NCI-H2081 treated with DMSO at 0.1 percent for 48 hours (cell line): ENCODE measurements around the gene CCDC88B.

Experiments
- DNase-seq: peaks from one replicate; lab custom pipeline; 2025; lab: John Stamatoyannopoulos, UW

CCDC88B gene, protein sequence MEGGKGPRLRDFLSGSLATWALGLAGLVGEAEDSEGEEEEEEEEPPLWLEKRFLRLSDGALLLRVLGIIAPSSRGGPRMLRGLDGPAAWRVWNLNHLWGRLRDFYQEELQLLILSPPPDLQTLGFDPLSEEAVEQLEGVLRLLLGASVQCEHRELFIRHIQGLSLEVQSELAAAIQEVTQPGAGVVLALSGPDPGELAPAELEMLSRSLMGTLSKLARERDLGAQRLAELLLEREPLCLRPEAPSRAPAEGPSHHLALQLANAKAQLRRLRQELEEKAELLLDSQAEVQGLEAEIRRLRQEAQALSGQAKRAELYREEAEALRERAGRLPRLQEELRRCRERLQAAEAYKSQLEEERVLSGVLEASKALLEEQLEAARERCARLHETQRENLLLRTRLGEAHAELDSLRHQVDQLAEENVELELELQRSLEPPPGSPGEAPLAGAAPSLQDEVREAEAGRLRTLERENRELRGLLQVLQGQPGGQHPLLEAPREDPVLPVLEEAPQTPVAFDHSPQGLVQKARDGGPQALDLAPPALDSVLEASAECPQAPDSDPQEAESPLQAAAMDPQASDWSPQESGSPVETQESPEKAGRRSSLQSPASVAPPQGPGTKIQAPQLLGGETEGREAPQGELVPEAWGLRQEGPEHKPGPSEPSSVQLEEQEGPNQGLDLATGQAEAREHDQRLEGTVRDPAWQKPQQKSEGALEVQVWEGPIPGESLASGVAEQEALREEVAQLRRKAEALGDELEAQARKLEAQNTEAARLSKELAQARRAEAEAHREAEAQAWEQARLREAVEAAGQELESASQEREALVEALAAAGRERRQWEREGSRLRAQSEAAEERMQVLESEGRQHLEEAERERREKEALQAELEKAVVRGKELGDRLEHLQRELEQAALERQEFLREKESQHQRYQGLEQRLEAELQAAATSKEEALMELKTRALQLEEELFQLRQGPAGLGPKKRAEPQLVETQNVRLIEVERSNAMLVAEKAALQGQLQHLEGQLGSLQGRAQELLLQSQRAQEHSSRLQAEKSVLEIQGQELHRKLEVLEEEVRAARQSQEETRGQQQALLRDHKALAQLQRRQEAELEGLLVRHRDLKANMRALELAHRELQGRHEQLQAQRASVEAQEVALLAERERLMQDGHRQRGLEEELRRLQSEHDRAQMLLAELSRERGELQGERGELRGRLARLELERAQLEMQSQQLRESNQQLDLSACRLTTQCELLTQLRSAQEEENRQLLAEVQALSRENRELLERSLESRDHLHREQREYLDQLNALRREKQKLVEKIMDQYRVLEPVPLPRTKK (N-terminal part only)

DNA sequence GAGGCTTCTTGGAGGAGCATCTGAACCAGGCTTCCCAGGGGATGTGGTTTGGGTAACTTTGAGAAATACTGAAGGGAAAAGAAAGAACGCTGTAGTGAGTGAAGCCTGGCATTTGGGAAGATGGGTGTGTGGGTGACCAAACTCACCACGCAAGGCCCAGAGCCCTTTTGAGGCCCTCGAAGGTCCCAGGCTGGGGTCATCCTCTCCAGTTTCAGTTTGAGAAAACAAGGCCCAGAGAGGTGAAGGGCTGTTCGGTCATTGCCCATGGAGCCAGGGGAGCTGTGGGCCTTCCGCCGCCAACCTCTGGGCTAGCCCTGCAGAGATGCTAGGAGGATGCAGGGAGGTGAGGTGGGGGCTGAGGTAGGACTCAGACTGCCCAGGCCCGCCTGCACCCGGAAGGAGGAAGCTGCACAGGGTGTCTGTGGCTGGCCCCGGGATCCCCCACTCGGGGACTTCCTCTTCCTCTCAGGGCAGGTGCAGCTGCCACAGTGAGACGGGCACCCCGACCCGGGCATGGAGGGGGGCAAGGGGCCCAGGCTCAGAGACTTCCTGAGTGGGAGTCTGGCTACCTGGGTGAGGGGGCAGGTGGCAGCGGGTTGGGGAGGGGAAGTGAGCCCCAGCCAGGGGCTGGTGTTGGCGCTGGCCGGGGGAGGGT, at the start of gene CCDC88B:
TSS of gene CCDC88B (plus strand) at position 451 of the 655 bp plus-strand sequence. CDS start at position 514, 63 bp downstream.
- no peak for DNase-seq

DNA sequence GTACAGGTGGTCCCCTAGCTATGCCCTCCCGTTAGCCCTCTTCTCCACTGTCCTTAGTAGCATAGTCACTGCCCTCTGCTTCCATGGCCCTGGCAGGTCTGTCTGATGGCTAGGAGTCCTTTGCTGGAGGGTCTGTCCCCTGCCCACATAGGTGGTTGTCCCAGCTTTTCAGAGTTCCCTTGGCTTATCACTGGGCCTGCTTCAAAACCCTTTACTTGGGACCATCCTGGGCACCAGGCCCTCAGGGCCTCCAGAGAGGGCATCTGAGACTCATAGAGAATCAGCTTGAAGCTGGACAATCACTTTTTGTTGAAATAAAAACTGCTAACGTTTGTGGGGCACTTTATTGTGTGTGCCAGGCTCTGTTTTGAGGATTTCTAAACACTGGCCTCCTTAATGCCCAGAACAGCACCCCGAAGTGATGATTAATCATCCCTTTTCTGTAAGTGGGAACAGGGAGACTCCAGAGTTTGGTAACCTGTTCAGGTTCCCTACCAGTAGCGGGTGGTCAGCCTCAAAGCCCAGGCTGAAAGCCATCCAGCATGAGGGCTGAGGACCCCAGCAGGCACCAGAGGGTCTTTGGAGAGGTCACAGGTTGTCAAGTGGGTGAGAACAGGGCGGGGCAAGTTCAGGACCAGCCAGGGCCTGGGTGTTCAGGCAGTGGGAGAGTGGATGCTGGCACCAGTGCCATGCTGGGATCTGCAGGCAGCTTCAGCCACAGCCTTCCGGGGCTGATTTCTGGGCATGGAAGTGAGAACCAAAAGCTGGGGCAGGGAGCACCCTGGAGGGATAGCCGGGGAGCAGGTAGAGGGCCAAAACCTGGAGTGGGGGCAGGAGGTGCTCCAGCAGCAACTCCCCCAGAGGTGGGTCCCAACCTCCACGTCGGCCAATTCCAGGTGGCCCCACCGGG, 49.4 kb upstream of the CCDC88B start:
- DNase-seq = no peak

DNA sequence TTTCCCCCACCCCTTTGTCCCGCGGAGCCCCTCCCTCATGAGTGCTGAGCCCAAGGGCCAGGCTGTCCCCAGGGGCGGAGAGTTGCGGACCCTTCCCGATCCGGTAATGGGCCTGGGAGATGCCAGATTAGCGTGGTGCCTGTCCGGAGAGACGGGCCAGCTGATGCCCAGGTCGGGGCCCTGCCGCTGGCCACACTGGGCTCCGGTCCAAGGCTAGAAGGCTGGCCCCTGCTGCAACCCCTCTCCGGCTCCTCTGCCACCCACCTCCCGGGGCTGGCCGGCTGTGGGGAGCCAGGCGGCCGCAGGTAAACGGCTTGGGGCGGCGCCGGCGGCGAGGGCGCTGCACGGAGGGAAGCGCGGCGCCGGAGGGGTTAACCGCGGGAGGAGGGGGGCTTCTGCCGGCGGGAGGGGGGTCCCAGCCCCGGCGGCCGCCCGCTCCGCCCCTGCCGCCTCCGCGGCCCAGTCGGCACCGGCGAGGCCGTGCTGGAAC, 48.7 kb upstream of the CCDC88B start, which contains the start of gene KCNK4:
TSS of gene KCNK4 (plus strand) at position 41 of the 490 bp plus-strand sequence. CDS start 1,717 bp downstream, outside the sequence.
- no peak for DNase-seq

DNA sequence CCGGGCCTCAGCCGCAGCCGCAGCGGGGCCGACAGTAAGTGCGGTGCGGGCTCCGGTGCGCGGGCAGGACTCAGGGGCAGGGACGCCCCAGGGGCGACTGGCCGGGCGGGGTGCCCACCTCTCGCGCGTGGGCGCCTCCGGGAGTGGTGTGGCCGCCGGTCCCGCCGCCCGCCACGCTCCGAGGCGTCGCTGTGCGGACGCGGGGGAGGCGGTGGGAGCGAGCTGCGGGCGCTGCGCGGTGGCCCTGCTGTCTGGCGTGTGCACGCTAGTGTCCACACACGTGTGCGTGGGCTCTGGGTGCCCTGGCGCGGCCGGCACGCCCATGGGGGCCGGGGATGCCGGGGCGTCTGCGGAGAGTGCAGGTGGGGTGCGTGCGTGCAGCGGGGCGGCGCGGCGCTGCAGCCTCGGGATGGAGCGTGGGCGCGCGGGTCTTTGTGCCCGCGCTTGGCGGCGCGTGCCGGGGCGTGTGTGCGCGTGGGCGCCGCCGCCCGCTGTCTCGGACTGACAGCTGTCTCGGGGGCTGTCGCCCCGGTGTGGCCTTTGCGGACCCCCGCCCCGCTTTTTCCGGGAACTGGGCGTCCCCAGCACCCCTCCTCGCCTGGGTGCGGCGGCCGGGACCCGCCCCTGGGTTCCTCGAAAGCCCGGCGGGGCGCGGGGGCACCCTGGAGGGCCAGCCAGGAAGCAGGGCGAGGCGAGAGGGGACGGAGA, 48.1 kb upstream of the CCDC88B start:
- no peak for DNase-seq

DNA sequence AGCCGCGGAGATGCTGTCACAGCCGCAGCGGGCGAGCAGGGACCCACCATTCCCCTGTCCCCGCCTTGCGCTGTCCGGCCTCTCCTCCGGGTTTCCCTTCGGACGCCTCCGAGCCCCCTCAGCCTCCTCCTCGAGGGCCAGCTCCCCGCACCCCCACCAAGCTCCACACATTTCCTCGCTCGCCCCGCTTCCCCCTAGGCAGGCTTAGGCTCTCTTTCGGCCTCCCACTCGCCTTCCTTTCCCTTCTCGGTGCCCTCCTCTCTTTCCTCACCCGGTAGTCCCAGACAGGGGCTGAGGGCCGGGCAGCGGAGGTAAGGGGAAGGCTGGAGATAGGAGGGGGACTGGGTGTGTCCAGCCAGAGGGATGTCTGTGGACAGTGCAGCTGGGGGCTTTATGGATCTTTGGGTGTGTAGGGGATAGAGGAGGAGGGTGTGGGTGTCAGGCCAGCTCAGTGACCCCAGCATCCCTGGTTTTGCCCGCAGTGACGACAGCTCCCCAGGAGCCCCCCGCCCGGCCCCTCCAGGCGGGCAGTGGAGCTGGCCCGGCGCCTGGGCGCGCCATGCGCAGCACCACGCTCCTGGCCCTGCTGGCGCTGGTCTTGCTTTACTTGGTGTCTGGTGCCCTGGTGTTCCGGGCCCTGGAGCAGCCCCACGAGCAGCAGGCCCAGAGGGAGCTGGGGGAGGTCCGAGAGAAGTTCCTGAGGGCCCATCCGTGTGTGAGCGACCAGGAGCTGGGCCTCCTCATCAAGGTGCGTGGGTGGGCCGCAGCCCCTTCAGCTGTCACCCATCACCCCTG, 47.3 kb upstream of the CCDC88B start:
- no peak for DNase-seq

DNA sequence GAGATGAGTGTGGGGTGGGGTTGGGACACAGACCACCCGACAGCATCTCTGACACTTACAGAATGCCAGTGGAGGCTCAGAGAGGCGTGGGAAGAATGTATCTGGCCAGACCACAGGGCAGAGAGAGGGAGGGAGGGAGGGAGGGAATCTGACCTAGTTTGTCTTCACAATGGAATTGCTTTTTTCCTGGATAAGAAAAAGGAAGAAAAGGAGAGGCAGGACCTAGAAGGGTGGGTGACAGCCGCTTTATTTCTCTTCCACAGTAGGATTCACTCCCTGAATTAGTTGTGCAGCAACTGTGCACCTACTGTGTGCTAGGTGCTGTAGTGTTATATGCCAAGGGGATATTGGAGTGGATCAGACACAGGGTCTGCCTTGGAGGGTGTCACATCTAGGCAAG, 45.2 kb upstream of the CCDC88B start:
- no peak for DNase-seq

DNA sequence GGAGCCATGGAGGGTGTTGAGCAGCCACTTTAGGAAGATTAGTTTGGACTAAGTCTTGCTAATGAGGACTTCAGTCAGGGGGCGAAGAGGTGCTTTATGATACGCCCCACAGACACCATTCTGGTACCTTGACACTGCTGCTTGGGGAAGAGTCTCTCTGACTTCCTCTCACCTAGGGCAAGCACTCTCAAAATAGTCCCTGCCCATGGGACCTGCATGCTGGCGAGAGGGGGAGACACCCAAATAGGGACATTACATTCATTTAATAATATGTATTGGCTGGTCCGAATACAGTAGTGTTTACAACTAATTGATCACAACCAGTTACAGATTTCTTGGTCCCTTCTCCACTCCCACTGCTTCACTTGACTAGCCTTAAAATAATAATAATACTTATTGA, 44.2 kb upstream of the CCDC88B start:
- DNase-seq = no peak

DNA sequence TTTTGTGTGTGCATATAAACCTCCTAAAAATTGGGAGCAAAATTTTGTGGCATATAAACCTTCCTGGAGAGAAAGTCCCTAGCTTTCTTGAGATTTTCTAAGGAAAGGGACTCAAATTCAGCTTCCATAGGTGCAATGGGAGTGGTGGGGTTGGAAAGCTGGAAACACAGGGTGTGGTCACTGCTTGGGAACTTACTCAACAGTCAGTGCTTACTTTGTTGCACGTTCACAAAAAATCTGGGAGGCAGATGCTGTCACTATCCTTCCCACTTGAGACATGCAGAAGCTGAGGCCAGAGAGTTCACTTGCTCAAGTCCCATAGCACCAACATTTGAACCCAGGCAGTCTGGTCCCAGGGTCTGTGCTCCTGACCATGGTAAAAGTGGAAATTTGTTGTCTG, 43.8 kb upstream of the CCDC88B start:
- DNase-seq = no peak

DNA sequence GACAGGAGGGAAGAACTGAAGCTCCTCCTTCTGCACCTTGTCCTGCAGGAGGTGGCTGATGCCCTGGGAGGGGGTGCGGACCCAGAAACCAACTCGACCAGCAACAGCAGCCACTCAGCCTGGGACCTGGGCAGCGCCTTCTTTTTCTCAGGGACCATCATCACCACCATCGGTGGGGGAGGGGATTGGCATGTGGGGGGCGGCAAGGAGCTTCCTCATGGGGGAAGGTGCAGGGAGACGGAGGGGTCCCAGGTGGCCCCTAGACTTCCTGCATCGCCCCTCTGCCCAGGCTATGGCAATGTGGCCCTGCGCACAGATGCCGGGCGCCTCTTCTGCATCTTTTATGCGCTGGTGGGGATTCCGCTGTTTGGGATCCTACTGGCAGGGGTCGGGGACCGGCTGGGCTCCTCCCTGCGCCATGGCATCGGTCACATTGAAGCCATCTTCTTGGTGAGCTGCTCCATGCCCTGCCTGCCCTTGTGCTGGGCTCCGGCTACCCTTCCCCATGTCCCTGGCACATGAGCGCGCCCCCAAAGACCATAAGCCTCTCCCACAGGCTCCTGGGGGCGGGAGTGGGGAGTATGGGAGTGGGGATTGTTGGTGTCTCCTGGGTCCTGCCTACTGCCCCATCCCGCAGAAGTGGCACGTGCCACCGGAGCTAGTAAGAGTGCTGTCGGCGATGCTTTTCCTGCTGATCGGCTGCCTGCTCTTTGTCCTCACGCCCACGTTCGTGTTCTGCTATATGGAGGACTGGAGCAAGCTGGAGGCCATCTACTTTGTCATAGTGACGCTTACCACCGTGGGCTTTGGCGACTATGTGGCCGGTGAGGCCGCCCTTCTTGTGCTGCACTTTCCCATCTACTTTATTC, 42.9 kb upstream of the CCDC88B start:
- no peak for DNase-seq

DNA sequence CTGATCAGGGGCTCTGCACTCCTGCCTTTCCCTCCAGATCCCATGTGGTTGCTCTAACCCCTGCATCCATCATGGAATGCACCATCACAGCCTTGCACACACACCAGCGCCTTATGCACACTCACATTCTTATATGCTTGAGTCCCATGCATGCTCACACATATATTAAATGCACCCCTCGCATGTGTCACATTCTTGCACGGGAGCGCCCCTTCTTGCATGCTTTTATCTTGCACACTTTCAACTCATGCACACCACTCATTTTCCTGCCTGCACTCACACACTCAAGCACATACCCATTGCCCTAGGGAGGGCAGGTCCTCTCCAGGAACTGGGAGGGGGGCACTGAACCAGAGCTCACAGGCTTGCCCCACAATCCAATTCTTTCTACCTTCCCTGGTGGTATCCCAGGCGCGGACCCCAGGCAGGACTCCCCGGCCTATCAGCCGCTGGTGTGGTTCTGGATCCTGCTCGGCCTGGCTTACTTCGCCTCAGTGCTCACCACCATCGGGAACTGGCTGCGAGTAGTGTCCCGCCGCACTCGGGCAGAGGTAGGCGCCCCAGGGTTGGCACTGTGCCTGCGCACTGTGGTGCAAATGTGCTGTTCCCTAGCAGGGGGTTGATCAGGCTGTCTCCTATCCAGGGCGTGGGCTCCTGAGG, 42.2 kb upstream of the CCDC88B start:
- DNase-seq = no peak

DNA sequence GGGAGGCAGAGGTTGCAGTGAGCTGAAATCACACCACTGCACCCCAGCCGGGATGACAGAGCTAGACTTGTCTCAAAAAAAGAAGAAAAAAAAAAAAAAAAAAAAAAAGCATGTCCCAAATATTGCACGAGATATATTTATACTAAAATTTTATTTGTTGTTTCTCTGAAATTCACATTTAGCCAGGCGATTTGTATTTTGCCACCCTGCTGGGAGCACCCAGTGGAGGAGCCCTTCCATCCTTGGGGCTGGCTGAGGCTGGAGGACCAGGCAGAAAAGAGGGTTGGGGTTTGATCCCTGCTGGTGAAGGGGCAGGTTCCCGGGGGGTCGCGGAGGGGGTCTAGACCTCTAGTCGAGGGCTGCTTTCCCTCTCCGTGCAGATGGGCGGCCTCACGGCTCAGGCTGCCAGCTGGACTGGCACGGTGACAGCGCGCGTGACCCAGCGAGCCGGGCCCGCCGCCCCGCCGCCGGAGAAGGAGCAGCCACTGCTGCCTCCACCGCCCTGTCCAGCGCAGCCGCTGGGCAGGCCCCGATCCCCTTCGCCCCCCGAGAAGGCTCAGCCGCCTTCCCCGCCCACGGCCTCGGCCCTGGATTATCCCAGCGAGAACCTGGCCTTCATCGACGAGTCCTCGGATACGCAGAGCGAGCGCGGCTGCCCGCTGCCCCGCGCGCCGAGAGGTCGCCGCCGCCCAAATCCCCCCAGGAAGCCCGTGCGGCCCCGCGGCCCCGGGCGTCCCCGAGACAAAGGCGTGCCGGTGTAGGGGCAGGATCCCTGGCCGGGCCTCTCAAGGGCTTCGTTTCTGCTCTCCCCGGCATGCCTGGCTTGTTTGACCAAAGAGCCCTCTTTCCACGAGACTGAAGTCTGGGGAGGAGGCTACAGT, 40.8 kb upstream of the CCDC88B start:
- DNase-seq = no peak

DNA sequence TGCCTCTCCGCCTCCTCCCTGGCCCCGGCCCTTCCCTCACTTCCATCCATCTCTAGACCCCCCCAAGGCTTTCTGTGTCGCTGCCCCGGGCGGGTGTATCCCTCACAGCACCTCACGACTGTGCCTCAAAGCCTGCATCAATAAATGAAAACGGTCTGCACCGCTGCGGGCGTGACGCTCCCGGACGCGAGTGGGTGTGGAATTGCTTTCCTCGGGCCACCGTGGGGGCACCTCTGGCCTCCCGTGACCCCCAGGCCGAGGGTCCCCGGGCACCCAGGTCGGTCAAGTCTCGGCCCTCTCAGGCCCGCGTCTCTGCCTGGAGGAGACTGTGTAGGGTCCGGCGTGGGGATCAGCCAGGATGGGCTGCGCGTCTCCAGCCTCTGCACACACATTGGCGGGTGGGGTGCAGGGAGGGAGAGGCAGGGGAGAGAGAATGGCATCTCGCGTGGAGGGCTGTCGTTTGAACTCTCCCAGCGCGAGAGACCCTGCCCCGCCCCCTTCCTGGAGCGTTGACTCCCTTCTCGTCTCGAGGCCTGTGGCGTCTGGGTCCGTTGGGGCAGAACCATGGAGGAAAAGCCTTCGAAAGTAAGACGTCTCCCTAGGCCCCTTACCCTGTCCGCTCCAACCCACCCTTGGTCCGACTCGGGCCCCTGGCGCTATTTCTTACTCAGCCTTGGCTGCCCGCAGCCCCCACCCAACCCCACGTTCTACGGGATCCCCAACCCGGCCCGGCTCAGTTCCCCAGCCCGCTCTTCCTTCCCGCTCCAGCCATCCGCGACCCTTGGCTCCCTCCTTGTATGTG, 40.0 kb upstream of the CCDC88B start, which contains the start of gene CATSPERZ:
TSS of gene CATSPERZ (plus strand) at position 512 of the 802 bp plus-strand sequence. CDS start at position 565, 53 bp downstream.
- no peak for DNase-seq

DNA sequence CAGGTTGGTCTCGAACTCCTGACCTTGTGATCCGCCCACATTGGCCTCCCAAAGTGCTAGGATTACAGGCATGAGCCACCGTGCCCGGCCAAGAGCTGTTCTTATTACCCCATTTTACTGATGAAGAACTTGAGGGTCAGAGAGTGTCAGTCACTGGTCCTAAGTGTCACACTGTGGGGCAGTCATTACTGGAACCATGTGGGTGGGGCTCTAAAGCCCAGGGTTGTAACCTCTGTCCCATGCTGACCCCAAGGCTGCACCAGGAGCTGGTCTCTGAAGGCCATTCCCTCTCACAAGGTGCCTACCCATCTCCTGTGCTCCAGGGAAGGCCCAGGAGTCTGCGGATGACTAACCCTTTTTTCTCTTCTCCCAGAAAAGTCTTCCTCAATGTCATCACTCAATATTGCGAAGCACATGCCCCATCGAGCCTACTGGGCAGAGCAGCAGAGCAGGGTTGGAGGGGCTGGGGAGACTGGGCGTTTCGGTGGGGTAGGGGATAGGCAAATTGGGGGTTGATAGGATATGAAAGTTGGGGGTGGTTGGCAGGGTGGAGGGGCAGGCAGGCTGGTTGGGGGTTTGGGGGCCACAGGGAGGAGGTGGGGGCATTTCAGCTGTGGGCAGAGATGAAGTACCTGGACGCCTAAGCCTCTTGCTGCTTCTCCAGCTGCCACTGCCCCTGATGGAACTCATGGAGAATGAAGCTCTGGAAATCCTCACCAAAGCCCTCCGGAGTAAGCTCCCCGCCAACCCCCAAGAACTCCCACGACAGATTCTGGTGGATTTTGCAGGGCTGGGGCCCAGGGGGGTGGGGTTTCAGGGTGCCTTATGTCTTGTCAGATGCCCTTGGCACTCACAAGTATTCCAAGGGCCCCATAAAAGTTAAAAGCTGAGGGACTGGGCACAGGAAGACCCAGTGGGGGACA, 36.6 kb upstream of the CCDC88B start:
- DNase-seq = no peak

DNA sequence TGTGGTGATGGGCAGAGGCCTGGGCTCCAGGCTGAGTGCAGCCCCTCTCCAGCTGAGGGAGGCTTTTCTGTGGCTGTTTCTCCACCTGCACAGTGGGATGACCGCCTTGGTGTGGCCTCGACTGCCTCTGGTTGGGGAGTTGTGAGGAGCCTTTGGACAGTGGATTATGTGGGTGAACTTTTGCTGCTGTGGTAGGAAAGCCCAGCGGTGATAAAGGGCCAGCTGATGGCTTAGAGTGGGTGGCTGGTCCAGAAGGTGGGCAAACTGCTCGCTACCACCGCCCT, 36.0 kb upstream of the CCDC88B start:
- DNase-seq = no peak
